ENCODE measurements around the gene BCAS1.

- no peak for TF ChIP-seq BHLHE40 (IDR thresholded peaks at IDR 0.05; ENCODE audit: borderline replicate concordance in 1 of 2, low read depth in 2 of 2, low read length in 1 of 2)
- TF ChIP-seq SKIL (IDR thresholded peaks at IDR 0.05; ENCODE audit: low read depth, poor library complexity, severe bottlenecking), result no peak
- TF ChIP-seq EZH2 (IDR thresholded peaks at IDR 0.05; ENCODE audit: borderline replicate concordance, control insufficient read depth, low read depth, low read length), result no peak
- TF ChIP-seq POLR2A (IDR thresholded peaks at IDR 0.05; ENCODE audit: low read depth, low read length), result no peak
- no peak for TF ChIP-seq MXI1 (IDR thresholded peaks at IDR 0.05; ENCODE audit: low read depth, low read length)
- TF ChIP-seq CREB1 (IDR thresholded peaks at IDR 0.05; ENCODE audit: low read depth), result no peak
- TF ChIP-seq CTCF (IDR thresholded peaks at IDR 0.05 in 2 of 3, conservative IDR thresholded peaks at IDR 0.05 in 1 of 3; ENCODE audit: control insufficient read depth in 2 of 3, extremely low read depth in 1 of 3, insufficient read depth in 1 of 3, low read depth in 3 of 3, low read length in 3 of 3), result no peak
Measured at GRCh38 chr20:53901497-53902096, 168.8 kb downstream of the BCAS1 start.
